HG03066 (cell line): ENCODE measurements around the gene AQP6.
"Not testable (repeated sequence)": the region's sequence is repeated elsewhere in the genome, so short reads cannot be mapped to it uniquely, and the experiment has no call there.

Source experiments
- ATAC-seq: cut with Tn5 transposase; IDR thresholded peaks from one replicate; pipeline ENCODE4 v1.9.1; 2021; ENCODE audit warnings: low read depth; ENCODE audit not compliant: unreplicated experiment

Gene AQP6

DNA sequence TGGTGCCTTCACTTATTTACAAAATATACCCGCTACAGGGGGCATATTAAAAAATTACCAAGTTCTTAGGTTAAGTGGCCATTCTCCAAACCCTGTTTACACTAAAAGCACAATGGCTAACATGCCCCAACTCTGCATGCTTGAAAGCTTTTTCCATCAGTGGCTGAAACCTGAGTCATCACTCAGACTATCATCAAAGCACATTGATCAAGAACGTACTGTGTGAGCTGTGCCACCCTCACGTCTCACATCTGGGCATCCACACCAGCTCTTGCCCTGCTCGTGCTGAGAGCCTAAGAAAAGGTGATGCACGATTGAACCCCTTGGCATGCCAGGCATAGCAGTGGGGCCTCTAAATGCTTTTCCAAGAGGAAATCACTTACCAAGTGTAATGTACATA is 13.2 kb downstream of the AQP6 start:
- no peak for ATAC-seq

DNA sequence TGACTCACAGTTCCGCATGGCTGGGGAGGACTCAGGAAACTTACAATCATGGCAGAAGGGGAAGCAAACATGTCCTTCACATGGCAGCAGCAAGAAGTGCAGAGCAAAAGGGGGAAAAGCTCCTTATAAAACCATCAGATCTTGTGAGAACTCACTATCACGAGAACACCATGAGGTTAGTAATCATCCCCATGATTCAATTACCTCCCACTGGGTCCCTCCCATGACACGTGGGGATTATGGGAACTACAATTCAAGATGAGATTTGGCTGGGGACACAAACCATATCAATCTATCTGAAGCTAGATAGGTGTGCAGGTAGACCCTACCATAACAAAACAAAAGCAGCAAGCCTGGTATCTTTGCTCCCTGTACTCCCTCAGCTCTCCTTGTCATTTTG is 13.7 kb downstream of the AQP6 start:
- not testable (repeated sequence) for ATAC-seq

DNA sequence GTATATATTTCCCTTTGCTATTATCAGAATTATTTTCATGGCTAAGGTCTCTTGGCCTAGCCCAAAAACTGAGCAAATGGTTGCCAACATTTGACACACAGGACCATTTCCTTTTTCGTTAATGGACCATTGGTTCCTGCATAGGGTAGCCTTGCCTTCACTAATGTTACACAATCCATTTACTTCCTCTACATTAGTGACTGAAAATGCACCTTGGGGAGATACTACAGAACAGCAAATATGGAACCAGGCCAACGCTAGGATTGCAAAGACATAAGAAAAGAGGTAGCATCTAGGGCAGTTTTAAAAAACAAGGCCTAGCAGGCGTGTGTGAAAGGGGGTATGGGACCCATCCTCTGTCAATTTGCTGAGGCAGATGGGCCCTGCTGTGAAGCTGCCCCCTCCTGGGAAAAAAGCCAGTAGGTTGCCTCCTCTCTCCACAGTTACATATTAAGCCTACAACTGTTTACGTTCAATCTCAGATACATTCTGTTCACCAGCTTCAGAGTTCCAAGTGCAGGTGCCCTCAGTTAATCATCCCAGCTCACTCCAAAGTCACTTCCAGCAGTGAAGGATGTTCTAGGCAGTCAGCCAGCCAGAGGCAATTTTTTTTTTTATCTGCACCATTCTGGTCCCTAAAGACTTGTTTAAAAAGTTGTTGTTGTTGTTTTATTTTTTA is 15.0 kb downstream of the AQP6 start:
- no peak for ATAC-seq

DNA sequence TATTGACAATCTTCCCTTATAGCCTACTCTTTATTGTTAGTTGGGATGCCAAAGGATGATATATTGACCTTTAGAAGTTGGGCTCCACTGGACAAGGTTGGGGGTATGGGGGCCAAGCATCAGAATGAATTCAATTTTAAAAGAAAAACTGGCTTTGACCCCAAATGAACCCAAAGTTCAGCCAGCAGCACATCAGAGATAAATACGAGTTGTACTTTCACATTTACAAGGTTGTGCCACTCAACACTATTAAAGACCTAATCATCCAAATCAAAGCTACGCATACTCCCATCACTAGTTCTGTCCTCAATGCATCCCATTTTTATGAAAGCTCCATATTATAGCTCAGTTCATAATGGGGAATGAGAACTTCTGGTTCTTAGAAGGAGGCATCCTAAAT is 16.7 kb downstream of the AQP6 start:
- not testable (repeated sequence) for ATAC-seq

DNA sequence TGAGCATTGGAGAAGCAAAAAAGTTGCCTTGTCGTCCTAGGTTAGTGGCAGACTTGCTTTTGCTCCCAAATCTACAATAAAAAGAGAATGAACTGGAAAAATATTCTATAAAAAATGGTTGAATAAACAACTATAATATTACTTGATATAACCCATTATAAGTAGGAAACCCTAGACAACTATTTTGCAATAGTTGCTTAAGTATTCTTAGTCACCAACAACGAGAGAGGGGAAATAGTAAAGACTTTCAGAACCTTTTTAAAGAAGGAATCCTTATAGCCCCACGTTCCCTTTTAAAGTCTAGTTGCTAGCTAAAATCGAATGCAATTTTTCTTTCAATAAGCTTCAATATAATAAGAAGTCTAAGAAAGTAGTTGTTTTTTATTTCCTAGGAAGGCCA is 17.5 kb downstream of the AQP6 start:
- ATAC-seq = no peak

GRCh38 chr12:49998453-49998852 is 25.7 kb downstream of the AQP6 start:
- no peak for ATAC-seq

- ATAC-seq = no peak
Measured at GRCh38 chr12:50003595-50003994, 30.8 kb downstream of the AQP6 start.

GRCh38 chr12:50004696-50005095 is 31.9 kb downstream of the AQP6 start:
- no peak for ATAC-seq

GRCh38 chr12:50005175-50005574 is 32.4 kb downstream of the AQP6 start:
- ATAC-seq = no peak

GRCh38 chr12:50006280-50006679 is 33.5 kb downstream of the AQP6 start:
- ATAC-seq = no peak

DNA sequence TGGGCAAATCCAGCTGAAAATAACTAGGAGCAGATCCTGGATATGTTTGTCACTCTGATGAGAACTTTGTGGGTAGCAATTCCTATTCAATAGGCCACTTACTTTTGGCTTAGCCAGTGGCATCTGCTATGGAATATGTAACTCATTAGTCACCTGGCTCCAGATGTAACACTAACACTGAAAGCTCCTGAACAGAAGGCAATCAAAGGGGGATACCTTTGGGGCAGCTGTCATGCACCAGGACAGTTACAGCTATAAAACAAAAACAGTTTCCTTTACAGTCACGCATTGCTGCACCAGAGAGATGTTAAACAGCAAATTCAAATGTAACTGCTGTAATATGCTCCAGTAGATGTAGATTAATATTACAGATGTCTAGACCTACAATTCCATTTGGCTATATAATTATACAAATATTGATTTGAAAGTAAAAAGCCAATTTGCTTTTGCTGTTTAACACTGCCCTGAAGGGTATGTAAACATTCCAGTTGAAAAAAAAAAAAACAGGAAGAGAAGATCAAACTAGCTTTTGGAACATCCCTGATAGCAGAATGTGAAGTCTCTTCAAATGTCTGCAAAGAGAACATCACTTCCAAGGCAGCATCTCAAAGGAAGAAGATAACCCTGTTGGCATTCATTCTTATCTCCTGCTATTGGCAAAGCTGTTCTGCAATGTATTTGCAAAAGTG is 34.2 kb downstream of the AQP6 start:
- ATAC-seq = no peak

- ATAC-seq = no peak
Measured at GRCh38 chr12:50013361-50014147, 40.8 kb downstream of the AQP6 start.

DNA sequence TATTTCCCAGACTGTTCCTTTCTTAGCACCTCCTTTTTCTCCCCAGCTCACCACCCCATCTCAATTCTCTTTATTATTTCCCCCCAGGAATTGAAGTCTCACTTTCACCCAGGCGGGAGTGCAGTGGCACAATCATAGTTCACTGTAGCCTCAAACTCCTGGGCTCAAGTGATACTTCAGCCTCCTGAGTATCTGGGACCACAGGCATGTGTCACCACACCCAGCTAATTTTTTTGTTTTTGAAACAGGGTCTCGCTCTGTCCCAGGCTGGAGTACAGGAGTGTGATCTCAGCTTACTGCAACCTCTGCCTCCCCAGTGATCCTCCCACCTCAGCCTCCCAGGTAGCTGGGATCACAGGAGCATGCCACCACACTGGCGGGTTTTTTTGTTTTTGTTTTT is 41.6 kb downstream of the AQP6 start:
- no peak for ATAC-seq

DNA sequence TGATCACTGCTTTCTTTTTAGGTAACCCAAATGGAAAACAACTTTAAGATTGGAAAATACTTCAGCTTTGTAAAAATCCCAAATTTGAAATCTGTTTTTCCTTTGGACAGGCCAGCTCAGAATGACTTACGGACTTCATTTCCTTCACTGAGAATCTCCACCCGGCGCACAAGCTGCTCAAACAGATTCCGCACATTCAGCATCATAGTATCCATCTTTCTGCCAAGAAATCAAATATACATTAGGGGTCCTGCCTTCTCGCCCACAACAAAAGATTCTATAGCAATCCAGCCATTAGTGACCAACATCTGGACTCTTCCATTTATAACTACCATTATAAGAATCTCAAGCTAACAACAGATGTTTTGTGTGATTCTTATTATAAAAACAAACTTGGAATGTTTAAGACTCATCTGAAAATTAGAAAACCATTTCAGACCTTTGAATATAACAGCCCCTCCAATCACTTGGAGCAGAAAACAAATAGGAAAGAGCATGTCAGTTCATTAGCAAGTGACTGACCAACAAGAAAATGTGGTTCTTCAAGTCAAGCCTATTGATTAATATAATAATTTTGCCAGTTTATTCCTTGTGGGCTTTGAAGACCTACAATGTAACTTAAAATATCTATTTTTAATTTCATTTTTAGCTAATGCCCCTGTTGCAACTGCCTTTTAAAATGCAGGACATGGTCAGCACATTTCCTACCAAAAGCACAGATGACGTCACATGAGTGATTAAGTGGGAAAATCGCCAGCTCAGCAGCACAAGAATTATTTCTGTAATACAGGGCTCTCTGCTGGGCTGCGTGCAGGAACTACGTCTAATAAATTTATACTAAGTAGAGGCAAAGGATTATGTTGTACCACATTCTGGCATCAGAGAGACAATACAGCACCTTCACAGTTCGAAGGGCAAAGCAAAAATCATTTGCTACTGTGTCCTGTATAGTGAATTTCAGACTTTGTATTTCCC is 44.0 kb downstream of the AQP6 start:
- ATAC-seq = no peak

DNA sequence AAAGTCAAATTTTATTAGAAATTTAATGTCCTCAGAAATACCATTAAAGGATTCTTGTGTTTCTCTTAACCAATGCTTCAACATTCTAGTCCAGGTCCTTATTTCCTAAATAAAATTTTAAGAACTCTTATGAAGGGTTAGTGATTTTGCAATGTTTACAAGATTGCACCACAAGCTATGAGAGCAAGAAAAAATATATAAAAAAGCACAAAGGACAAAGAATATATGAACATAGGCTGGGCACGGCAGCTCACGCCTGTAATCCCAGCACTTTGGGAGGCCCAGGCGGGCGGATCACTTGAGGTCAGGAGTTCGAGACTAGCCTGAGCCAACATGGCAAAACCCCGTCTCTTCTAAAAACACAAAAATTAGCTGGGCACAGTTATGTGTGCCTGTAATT is 44.9 kb downstream of the AQP6 start:
- no peak for ATAC-seq

DNA sequence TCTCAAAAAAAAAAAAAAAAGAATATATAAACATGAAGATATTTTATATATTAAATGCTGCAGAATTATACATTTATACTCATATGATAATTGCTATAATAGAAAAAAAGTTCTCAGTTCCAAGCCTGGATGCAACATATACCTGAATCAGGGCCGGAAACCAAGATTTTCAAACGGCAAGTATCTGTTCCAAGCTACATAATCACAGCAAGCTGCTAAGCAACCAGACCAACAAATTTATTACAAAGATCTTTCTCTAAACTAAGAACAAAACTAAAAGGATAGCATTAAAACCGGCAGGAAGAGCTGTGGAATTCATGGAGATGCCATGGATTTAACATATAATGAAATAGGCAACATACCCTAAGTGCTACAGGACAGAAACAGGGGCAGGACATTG is 45.4 kb downstream of the AQP6 start:
- no peak for ATAC-seq

GRCh38 chr12:50018968-50019367 is 46.2 kb downstream of the AQP6 start:
- ATAC-seq = no peak

- no peak for ATAC-seq
Measured at GRCh38 chr12:50019524-50019923, 46.8 kb downstream of the AQP6 start.

DNA sequence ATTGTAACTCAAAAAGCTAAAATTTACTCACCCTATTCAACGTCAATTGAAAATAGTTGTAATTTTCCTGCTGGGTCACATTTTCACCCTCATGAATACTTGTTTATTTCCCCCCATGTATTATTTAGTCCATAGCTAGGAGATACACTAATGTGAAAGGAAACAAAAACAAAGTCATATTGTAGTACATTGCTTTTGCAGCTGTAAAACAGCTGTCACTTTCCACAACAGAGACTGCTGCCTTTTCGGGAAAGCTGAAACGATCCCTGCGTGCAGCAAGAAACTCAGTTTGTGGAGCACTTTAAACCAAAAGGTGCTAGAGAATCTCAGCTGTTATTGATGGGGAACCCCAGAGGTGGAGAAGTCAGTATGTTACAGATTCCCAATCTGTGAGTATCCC is 48.3 kb downstream of the AQP6 start:
- no peak for ATAC-seq

- ATAC-seq = no peak
Measured at GRCh38 chr12:50022903-50023302, 50.2 kb downstream of the AQP6 start.

- ATAC-seq = no peak
Measured at GRCh38 chr12:50024227-50024626, 51.5 kb downstream of the AQP6 start.
